ENCODE measurements around the gene CPNE4.

DNA sequence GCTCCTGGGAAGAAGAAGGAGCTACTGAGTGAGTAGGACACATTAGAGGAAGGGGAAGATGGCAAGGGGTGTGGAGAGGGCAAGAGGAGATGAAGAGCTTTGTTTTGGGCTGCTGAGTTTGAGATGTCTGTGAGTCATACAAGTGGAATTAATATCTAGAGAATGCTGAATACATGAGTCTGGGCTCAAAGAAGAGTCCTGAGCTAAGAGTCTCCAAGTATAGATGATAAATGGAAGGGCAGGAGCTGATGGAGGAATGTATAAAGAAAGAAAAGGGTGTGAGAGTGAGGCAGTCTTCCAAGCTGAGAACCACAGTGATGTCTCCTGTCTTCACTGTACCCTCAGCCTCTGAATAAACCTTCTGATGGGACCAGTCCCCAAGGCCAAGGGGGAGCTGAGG is 326.6 kb downstream of the CPNE4 start:
- TF ChIP-seq, protein P1, sequence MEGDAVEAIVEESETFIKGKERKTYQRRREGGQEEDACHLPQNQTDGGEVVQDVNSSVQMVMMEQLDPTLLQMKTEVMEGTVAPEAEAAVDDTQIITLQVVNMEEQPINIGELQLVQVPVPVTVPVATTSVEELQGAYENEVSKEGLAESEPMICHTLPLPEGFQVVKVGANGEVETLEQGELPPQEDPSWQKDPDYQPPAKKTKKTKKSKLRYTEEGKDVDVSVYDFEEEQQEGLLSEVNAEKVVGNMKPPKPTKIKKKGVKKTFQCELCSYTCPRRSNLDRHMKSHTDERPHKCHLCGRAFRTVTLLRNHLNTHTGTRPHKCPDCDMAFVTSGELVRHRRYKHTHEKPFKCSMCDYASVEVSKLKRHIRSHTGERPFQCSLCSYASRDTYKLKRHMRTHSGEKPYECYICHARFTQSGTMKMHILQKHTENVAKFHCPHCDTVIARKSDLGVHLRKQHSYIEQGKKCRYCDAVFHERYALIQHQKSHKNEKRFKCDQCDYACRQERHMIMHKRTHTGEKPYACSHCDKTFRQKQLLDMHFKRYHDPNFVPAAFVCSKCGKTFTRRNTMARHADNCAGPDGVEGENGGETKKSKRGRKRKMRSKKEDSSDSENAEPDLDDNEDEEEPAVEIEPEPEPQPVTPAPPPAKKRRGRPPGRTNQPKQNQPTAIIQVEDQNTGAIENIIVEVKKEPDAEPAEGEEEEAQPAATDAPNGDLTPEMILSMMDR (IDR thresholded peaks at IDR 0.05): no peak
- no peak for TF ChIP-seq POLR2A (IDR thresholded peaks at IDR 0.05)
